Measurements from ENCODE around the gene FYCO1.
A peak's percentile ranks its signal among the peaks of the same experiment; 100 is the strongest.
"Not testable (repeated sequence)": the region's sequence is repeated elsewhere in the genome, so short reads cannot be mapped to it uniquely, and the experiment has no call there.

Gene FYCO1

GRCh38 chr3:45995236-45996192 lies at the start of gene FYCO1:
Gene FYCO1, minus strand, starts transcription at chr3:45995824. Its CDS starts 10,914 bp downstream, at chr3:45984910.
- no peaks in the 10 kb centered on the region for H3K9me3 ChIP-seq
- peak within 1 kb of the TSS; percentile 90 for H3K4me3 ChIP-seq
- H3K36me3 ChIP-seq (replicated peaks), result 0 out of 2 replicates have a peak, but pooled peaks cover 3% of the 10 kb centered on the region
- peaks cover 7% of the 10 kb centered on the region; the same call in 1 of the 2 replicates for H3K27me3 ChIP-seq (ENCODE audit: low read depth)
- H3K4me1 ChIP-seq, result peaks cover 3% of the 10 kb centered on the region; the same call in 1 of the 2 replicates
- peak; percentile 73 to 94 for DNase-seq (ENCODE audit: low spot score in 2 of 2)
- in situ Hi-C loops (cut with MboI; ENCODE audit: low sequenced_read_pairs), result no loop called here

DNA sequence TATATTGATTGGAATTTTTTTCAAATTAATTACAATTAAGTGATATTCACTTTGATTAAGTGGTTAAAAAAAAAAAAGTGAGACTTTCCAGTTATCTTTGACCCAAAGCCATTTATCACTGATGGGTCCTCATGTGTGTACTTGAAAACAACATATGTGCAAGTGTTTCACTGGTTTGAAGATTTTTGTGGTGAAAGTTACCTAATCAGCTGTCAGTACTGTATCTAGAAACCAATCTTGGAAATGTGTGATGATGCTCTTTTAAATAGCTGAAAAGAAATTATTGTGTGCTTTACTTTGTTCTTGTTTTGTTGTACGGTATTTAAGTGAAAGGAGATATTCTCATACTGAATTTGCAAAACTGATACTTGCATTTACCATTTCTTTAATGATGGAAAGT lies 43.3 kb upstream of the FYCO1 start:
- no peaks in the 10 kb centered on the region for H3K4me1 ChIP-seq
- no peak for DNase-seq (ENCODE audit: low spot score in 2 of 2)
- H3K27me3 ChIP-seq (ENCODE audit: low read depth), result peaks cover 7% of the 10 kb centered on the region; the same call in 1 of the 2 replicates
- no peak overlapping the region for H3K4me3 ChIP-seq
- in situ Hi-C loops (cut with MboI; ENCODE audit: low sequenced_read_pairs), result no loop called here
- H3K36me3 ChIP-seq (replicated peaks), result no peaks in the 10 kb centered on the region
- H3K9me3 ChIP-seq, result no peaks in the 10 kb centered on the region

DNA sequence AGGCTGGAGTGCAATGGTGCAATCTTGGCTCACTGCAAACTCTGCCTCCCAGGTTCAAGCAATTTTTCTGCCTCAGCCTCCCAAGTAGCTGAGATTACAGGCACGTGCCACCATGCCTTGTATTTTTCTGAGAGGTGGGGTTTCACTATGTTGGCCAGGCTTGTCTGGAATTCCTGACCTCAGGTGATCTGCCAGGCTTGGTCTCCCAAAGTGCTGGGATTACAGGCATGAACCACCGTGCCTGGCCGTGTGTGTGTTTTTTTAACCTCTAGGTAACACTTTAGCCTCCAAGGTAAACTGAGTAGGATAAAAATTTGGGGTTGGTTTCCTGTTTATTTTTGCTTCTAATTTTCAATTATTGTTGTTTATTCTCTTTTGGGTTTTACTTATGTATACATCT lies 42.4 kb upstream of the FYCO1 start:
- H3K27me3 ChIP-seq (ENCODE audit: low read depth); H3K36me3 ChIP-seq (replicated peaks); DNase-seq (ENCODE audit: low spot score in 2 of 2); in situ Hi-C loops (cut with MboI; ENCODE audit: low sequenced_read_pairs); H3K4me1 ChIP-seq; H3K9me3 ChIP-seq; H3K4me3 ChIP-seq: not testable (repeated sequence)

- Histone ChIP-seq H3K4me1 (no peaks in the 10 kb centered on the region), H3K4me3 (no peak overlapping the region), H3K9me3 (no peaks in the 10 kb centered on the region), H3K27me3 (ENCODE audit: low read depth) (peaks cover 7% of the 10 kb centered on the region; the same call in 1 of the 2 replicates), H3K36me3 (replicated peaks) (no peaks in the 10 kb centered on the region)
- in situ Hi-C loops (cut with MboI; ENCODE audit: low sequenced_read_pairs), result no loop called here
- DNase-seq (ENCODE audit: low spot score in 2 of 2), result no peak
Observed at GRCh38 chr3:46036191-46036590, 40.6 kb upstream of the FYCO1 start.

- no peak overlapping the region for H3K4me3 ChIP-seq
- peaks cover 5% of the 10 kb centered on the region; the same call in 1 of the 2 replicates for H3K27me3 ChIP-seq (ENCODE audit: low read depth)
- no peak for DNase-seq (ENCODE audit: low spot score in 2 of 2)
- H3K4me1 ChIP-seq, result no peaks in the 10 kb centered on the region
- in situ Hi-C loops (cut with MboI; ENCODE audit: low sequenced_read_pairs), result no loop called here
- H3K36me3 ChIP-seq (replicated peaks), result no peaks in the 10 kb centered on the region
- H3K9me3 ChIP-seq, result no peaks in the 10 kb centered on the region
Observed at GRCh38 chr3:46031747-46032146, 36.1 kb upstream of the FYCO1 start.

GRCh38 chr3:46031269-46031668 lies 35.6 kb upstream of the FYCO1 start:
- no peaks in the 10 kb centered on the region for H3K4me1 ChIP-seq
- no peak overlapping the region for H3K4me3 ChIP-seq
- in situ Hi-C loops (cut with MboI; ENCODE audit: low sequenced_read_pairs), result no loop called here
- DNase-seq (ENCODE audit: low spot score in 2 of 2), result no peak
- H3K9me3 ChIP-seq, result no peaks in the 10 kb centered on the region
- H3K36me3 ChIP-seq (replicated peaks), result no peaks in the 10 kb centered on the region
- peaks cover under 1% of the 10 kb centered on the region; the same call in 1 of the 2 replicates for H3K27me3 ChIP-seq (ENCODE audit: low read depth)

- H3K27me3 ChIP-seq (ENCODE audit: low read depth), result no peaks in the 10 kb centered on the region
- H3K9me3 ChIP-seq, result no peaks in the 10 kb centered on the region
- in situ Hi-C loops (cut with MboI; ENCODE audit: low sequenced_read_pairs), result no loop called here
- H3K36me3 ChIP-seq (replicated peaks), result no peaks in the 10 kb centered on the region
- H3K4me1 ChIP-seq, result no peaks in the 10 kb centered on the region
- no peak overlapping the region for H3K4me3 ChIP-seq
- DNase-seq (ENCODE audit: low spot score in 2 of 2), result no peak
Observed at GRCh38 chr3:46030626-46031025, 35.0 kb upstream of the FYCO1 start.

- no peak for DNase-seq (ENCODE audit: low spot score in 2 of 2)
- no peaks in the 10 kb centered on the region for H3K36me3 ChIP-seq (replicated peaks)
- no peaks in the 10 kb centered on the region for H3K27me3 ChIP-seq (ENCODE audit: low read depth)
- no peaks in the 10 kb centered on the region for H3K4me1 ChIP-seq
- in situ Hi-C loops (cut with MboI; ENCODE audit: low sequenced_read_pairs), result no loop called here
- H3K9me3 ChIP-seq, result no peaks in the 10 kb centered on the region
- H3K4me3 ChIP-seq, result no peak overlapping the region
Observed at GRCh38 chr3:46029953-46030543, 34.4 kb upstream of the FYCO1 start.

GRCh38 chr3:46027736-46028397 lies 32.2 kb upstream of the FYCO1 start:
- Histone ChIP-seq H3K9me3 (no peaks in the 10 kb centered on the region), H3K27me3 (ENCODE audit: low read depth) (peaks cover 5% of the 10 kb centered on the region; the same call in 1 of the 2 replicates), H3K36me3 (replicated peaks) (no peaks in the 10 kb centered on the region), H3K4me1 (no peaks in the 10 kb centered on the region), H3K4me3 (no peak overlapping the region)
- in situ Hi-C loops (cut with MboI; ENCODE audit: low sequenced_read_pairs), result no loop called here
- DNase-seq (ENCODE audit: low spot score in 2 of 2), result no peak

DNA sequence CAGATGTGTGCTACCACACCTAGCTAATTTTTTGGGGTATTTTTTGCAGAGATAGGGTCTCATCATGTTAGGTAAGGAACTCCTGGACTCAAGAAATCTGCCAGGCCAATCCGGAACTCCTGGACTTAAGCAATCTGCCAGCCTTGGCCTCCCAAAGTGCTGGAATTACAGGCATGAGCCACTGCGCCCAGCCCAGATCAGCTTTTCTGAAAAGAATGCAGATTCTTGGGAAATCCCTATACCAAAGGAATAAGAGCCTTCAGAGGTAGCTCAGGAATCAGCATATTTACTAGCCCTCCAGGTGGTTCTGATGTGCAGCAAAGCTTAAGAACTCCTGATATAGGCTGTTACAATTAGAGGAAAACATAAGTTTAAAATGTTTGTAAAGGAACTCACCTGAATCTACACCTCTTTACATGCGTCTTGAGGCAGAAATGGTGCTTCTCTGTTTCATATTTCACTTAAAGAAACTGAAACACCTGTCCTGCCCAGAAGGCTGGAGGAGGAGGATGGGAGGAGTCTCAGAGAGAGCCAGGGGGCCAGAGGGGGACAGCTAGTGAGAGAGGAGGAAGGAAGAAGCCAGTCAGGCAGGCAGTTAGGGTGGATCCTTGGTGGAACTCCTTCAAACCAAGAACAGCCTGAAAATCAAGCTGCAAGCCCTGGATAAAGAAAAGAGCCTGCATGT lies 31.5 kb upstream of the FYCO1 start, which contains the start of gene XCR1:
Gene XCR1, minus strand, starts transcription at position 463 of the 685 bp plus-strand sequence. CDS start 5,536 bp downstream, outside the sequence.
- in situ Hi-C loops (cut with MboI; ENCODE audit: low sequenced_read_pairs), result no loop called here
- no peaks in the 10 kb centered on the region for H3K9me3 ChIP-seq

GRCh38 chr3:46025139-46025538 lies 29.5 kb upstream of the FYCO1 start:
- no peaks in the 10 kb centered on the region for H3K9me3 ChIP-seq
- in situ Hi-C loops (cut with MboI; ENCODE audit: low sequenced_read_pairs), result no loop called here
- H3K27me3 ChIP-seq (ENCODE audit: low read depth), result peaks cover 5% of the 10 kb centered on the region; the same call in 1 of the 2 replicates
- no peaks in the 10 kb centered on the region for H3K4me1 ChIP-seq
- DNase-seq (ENCODE audit: low spot score in 2 of 2), result no peak
- H3K36me3 ChIP-seq (replicated peaks), result no peaks in the 10 kb centered on the region
- H3K4me3 ChIP-seq, result no peak overlapping the region

More for the DNA sequence above, 31.5 kb upstream of the FYCO1 start, which contains the start of gene XCR1:
- H3K36me3 ChIP-seq (replicated peaks), result no peaks in the 10 kb centered on the region
- DNase-seq (ENCODE audit: low spot score in 2 of 2), result no peak
- H3K4me3 ChIP-seq, result no peak within 1 kb of the TSS
- no peaks in the 10 kb centered on the region for H3K4me1 ChIP-seq
- H3K27me3 ChIP-seq (ENCODE audit: low read depth), result peaks cover 5% of the 10 kb centered on the region; the same call in 1 of the 2 replicates

DNA sequence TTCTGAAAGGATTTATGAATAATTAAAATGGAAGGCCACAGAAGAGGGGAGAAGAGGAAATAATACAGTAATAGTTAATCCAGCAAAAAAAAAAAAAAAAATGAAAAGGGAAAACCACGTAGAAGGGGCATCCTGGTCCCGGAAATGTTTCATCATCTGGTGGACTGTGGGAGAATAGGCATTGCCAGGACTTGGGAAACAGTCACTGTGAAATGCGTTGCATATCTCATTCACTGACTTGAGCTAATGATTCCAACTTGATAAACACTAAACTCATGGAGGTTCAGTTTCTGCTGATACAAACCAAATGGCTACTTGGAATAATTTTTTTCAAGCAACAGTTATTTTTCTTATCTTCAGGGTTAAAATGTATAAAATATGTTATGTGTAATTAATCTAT lies 28.5 kb upstream of the FYCO1 start:
- Histone ChIP-seq H3K36me3 (replicated peaks) (no peaks in the 10 kb centered on the region), H3K9me3 (no peaks in the 10 kb centered on the region), H3K4me1 (no peaks in the 10 kb centered on the region), H3K4me3 (no peak overlapping the region), H3K27me3 (ENCODE audit: low read depth) (peaks cover 5% of the 10 kb centered on the region; the same call in 1 of the 2 replicates)
- in situ Hi-C loops (cut with MboI; ENCODE audit: low sequenced_read_pairs), result no loop called here
- no peak for DNase-seq (ENCODE audit: low spot score in 2 of 2)
